Upper lobe of left lung (tissue), 4 donors: ENCODE data around the gene SEC14L5.

Experiments
- EP300 ChIP-seq, 4 donors: sonication (generic); formaldehyde crosslinking; IDR thresholded peaks; one replicate each; pipeline ENCODE4 v1.5.1; 2017; ENCODE audit warnings: antibody characterized with exemption in 4 of 4, control low read depth in 2 of 4
- POLR2AphosphoS5 ChIP-seq, 2 donors: sonication (generic); formaldehyde crosslinking; IDR thresholded peaks; one replicate each; pipeline ENCODE4 v1.5.1; 2017; ENCODE audit warnings: antibody characterized with exemption in 2 of 2
- TF ChIP-seq, protein P1 (sequence below), 6 experiments: fragments of 450-650 bp in 4 of 6; fragments of 200-600 bp in 2 of 6; sonication (generic) in 2 of 6; IDR thresholded peaks; one replicate each; pipeline ENCODE4 v1.5.1; 2016 to 2019; ENCODE audit warnings: antibody characterized with exemption in 6 of 6

DNA sequence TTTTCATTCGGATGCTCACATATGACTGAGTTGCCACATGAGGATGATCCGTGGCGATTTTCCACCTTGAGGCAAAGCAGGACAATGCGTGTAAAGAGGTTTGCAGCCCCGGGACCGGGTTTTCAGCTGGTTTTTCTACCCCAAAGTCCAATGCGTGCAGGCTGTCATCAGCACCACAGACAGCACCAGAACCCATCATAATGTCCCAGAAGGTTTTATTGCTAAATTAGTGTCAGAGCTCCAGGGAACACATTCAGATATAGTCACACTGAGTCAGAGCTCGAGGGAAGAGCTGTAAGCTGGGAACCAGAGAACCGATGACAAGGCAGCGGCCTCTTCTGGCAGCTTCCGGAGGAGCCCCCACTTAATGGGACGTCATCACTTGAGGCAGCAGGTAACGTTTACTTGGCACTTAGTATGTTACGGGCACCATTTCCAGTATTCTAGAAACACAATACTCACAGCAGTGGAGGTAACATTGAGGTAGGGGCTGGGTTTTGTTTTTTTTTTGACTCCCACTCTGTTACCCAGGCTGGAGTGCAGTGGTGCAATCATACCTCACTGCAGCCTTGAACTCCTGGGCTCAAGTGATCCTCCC is 84.5 kb downstream of the SEC14L5 start:
- TF ChIP-seq EP300 (IDR thresholded peaks at IDR 0.05) (no peak), POLR2AphosphoS5 (IDR thresholded peaks at IDR 0.05) (no peak)
- TF ChIP-seq, protein P1, sequence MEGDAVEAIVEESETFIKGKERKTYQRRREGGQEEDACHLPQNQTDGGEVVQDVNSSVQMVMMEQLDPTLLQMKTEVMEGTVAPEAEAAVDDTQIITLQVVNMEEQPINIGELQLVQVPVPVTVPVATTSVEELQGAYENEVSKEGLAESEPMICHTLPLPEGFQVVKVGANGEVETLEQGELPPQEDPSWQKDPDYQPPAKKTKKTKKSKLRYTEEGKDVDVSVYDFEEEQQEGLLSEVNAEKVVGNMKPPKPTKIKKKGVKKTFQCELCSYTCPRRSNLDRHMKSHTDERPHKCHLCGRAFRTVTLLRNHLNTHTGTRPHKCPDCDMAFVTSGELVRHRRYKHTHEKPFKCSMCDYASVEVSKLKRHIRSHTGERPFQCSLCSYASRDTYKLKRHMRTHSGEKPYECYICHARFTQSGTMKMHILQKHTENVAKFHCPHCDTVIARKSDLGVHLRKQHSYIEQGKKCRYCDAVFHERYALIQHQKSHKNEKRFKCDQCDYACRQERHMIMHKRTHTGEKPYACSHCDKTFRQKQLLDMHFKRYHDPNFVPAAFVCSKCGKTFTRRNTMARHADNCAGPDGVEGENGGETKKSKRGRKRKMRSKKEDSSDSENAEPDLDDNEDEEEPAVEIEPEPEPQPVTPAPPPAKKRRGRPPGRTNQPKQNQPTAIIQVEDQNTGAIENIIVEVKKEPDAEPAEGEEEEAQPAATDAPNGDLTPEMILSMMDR (IDR thresholded peaks at IDR 0.05): no peak
